C4-2B (cell line): ENCODE measurements around the gene DSCAML1.

Experiments used
- ZFX ChIP-seq: fragments of 450-650 bp; IDR thresholded peaks from 2 replicates; pipeline ENCODE4 v1.6.1; 2017
- TF ChIP-seq, protein P1 (sequence below): fragments of 450-650 bp; conservative IDR thresholded peaks from 2 replicates; pipeline ENCODE4 v1.5.1; 2017; ENCODE audit warnings: mild to moderate bottlenecking

- TF ChIP-seq, protein P1, sequence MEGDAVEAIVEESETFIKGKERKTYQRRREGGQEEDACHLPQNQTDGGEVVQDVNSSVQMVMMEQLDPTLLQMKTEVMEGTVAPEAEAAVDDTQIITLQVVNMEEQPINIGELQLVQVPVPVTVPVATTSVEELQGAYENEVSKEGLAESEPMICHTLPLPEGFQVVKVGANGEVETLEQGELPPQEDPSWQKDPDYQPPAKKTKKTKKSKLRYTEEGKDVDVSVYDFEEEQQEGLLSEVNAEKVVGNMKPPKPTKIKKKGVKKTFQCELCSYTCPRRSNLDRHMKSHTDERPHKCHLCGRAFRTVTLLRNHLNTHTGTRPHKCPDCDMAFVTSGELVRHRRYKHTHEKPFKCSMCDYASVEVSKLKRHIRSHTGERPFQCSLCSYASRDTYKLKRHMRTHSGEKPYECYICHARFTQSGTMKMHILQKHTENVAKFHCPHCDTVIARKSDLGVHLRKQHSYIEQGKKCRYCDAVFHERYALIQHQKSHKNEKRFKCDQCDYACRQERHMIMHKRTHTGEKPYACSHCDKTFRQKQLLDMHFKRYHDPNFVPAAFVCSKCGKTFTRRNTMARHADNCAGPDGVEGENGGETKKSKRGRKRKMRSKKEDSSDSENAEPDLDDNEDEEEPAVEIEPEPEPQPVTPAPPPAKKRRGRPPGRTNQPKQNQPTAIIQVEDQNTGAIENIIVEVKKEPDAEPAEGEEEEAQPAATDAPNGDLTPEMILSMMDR: no peak
- no peak for TF ChIP-seq ZFX
These were observed 258.5 kb downstream of the DSCAML1 start for GRCh38 chr11:117538263-117539135.
